ENCODE results near the gene CES2. TPM values are rescaled to one million over a fixed set of nuclear protein-coding genes. Genes with fewer than 3 reads are reported as not detected.

CES2 gene
- total and polyA plus RNA-seq, 3 experiments from 2014 or later, result 23.5 to 26.6 (median 23.8) TPM

GRCh38 chr16:66936889-66937554 is 1.7 kb downstream of the CES2 start:
- peaks cover 15% of the 10 kb centered on the region for H3K36me3 ChIP-seq (ENCODE audit: insufficient read depth, low read length)
- H3K4me1 ChIP-seq (ENCODE audit: insufficient read depth, low read length), result peaks cover 33% of the 10 kb centered on the region
- no peak for DNase-seq
- H3K27ac ChIP-seq (ENCODE audit: low read depth, low read length), result no peak overlapping the region
- Mint-ChIP-seq H3K4me3 (peak overlapping the region; percentile 50 to 98 (median 71)), H3K27ac (peak overlapping the region in 7 of 8 donors; percentile 38 to 80 (median 76)), H3K9me3 (no peaks in the 10 kb centered on the region), H3K36me3 (peaks cover 0 to 80% (median 8%) of the 10 kb centered on the region in 3 donors), H3K27me3 (peaks cover 0 to 3% of the 10 kb centered on the region in 2 donors), H3K4me1 (peaks cover 48 to 66% (median 48%) of the 10 kb centered on the region in 3 donors)
- POLR2A ChIA-PET, result no interaction called here
- no peaks in the 10 kb centered on the region for H3K27me3 ChIP-seq (ENCODE audit: insufficient read depth, low read length, poor library complexity, severe bottlenecking)
- CTCF ChIA-PET, result interaction anchor here (1.0 kb wide), 1 partner anchor 11 kb away, joined by 3 read pairs; no protein-coding TSS in a partner anchor
- H3K4me3 ChIP-seq (ENCODE audit: low read length), result no peak overlapping the region
- no peaks in the 10 kb centered on the region for H3K9me3 ChIP-seq (ENCODE audit: low read length)

GRCh38 chr16:66937725-66938337 is 2.5 kb downstream of the CES2 start:
- ChIA-PET POLR2A (no interaction called here), CTCF (interaction anchor here (1.0 kb wide), 1 partner anchor 10 kb away, joined by 3 read pairs; no protein-coding TSS in a partner anchor)

GRCh38 chr16:66939366-66939765 is 4.0 kb downstream of the CES2 start:
- ChIA-PET POLR2A (no interaction called here), CTCF (no interaction called here)
- Mint-ChIP-seq H3K4me1 (peaks cover 25 to 42% (median 26%) of the 10 kb centered on the region in 3 donors), H3K9me3 (no peaks in the 10 kb centered on the region), H3K4me3 (peak overlapping the region in 1 of 7 donors; percentile 66), H3K27ac (peak overlapping the region in 2 of 8 donors; percentile 37 to 71), H3K36me3 (peaks cover 0 to 79% (median 11%) of the 10 kb centered on the region in 3 donors), H3K27me3 (peaks cover 0 to under 1% of the 10 kb centered on the region in 2 donors)
- H3K4me3 ChIP-seq (ENCODE audit: low read length), result no peak overlapping the region
- no peaks in the 10 kb centered on the region for H3K27me3 ChIP-seq (ENCODE audit: insufficient read depth, low read length, poor library complexity, severe bottlenecking)
- peaks cover 17% of the 10 kb centered on the region for H3K4me1 ChIP-seq (ENCODE audit: insufficient read depth, low read length)
- no peak for DNase-seq
- no peaks in the 10 kb centered on the region for H3K9me3 ChIP-seq (ENCODE audit: low read length)
- no peak overlapping the region for H3K27ac ChIP-seq (ENCODE audit: low read depth, low read length)
- peaks cover 19% of the 10 kb centered on the region for H3K36me3 ChIP-seq (ENCODE audit: insufficient read depth, low read length)

More at GRCh38 chr16:66937725-66938337, 2.5 kb downstream of the CES2 start:
- no peaks in the 10 kb centered on the region for H3K9me3 Mint-ChIP-seq
- H3K36me3 Mint-ChIP-seq, result peaks cover 0 to 80% (median 11%) of the 10 kb centered on the region in 3 donors
- Histone ChIP-seq H3K36me3 (ENCODE audit: insufficient read depth, low read length) (peaks cover 15% of the 10 kb centered on the region), H3K27me3 (ENCODE audit: insufficient read depth, low read length, poor library complexity, severe bottlenecking) (no peaks in the 10 kb centered on the region), H3K27ac (ENCODE audit: low read depth, low read length) (no peak overlapping the region), H3K9me3 (ENCODE audit: low read length) (no peaks in the 10 kb centered on the region), H3K4me1 (ENCODE audit: insufficient read depth, low read length) (peaks cover 25% of the 10 kb centered on the region), H3K4me3 (ENCODE audit: low read length) (no peak overlapping the region)
- H3K4me3 Mint-ChIP-seq, result peak overlapping the region in 4 of 7 donors; percentile 5 to 71 (median 39)
- H3K27me3 Mint-ChIP-seq, result peaks cover 0 to 3% of the 10 kb centered on the region in 2 donors
- DNase-seq, result no peak
- peak overlapping the region in 5 of 8 donors; percentile 40 to 80 (median 58) for H3K27ac Mint-ChIP-seq
- peaks cover 40 to 58% (median 40%) of the 10 kb centered on the region in 3 donors for H3K4me1 Mint-ChIP-seq

GRCh38 chr16:66940236-66940635 is 4.9 kb downstream of the CES2 start:
- H3K4me1 Mint-ChIP-seq, result peaks cover 20 to 34% (median 23%) of the 10 kb centered on the region in 3 donors
- no peaks in the 10 kb centered on the region for H3K27me3 Mint-ChIP-seq
- no peak overlapping the region for H3K4me3 Mint-ChIP-seq
- ChIA-PET POLR2A (no interaction called here), CTCF (no interaction called here)
- H3K27ac ChIP-seq (ENCODE audit: low read depth, low read length), result no peak overlapping the region
- no peaks in the 10 kb centered on the region for H3K27me3 ChIP-seq (ENCODE audit: insufficient read depth, low read length, poor library complexity, severe bottlenecking)
- no peak overlapping the region for H3K27ac Mint-ChIP-seq
- no peak for DNase-seq
- peaks cover 19% of the 10 kb centered on the region for H3K36me3 ChIP-seq (ENCODE audit: insufficient read depth, low read length)
- no peak overlapping the region for H3K4me3 ChIP-seq (ENCODE audit: low read length)
- peaks cover 0 to 71% (median 11%) of the 10 kb centered on the region in 3 donors for H3K36me3 Mint-ChIP-seq
- no peaks in the 10 kb centered on the region for H3K9me3 Mint-ChIP-seq
- no peaks in the 10 kb centered on the region for H3K9me3 ChIP-seq (ENCODE audit: low read length)
- peaks cover 14% of the 10 kb centered on the region for H3K4me1 ChIP-seq (ENCODE audit: insufficient read depth, low read length)

- no peak overlapping the region for H3K4me3 Mint-ChIP-seq
- ChIA-PET CTCF (interaction anchor here (1.0 to 1.3 kb wide), 2 partner anchors 11 to 62 kb away, joined by 3 read pairs; partner anchors contain the start of gene PDP2), POLR2A (interaction anchor here (0.9 kb wide), 1 partner anchor 10 kb away, joined by 3 read pairs; no protein-coding TSS in a partner anchor)
- H3K4me1 Mint-ChIP-seq, result peaks cover 7 to 15% (median 8%) of the 10 kb centered on the region in 3 donors
- Histone ChIP-seq H3K9me3 (ENCODE audit: low read length) (no peaks in the 10 kb centered on the region), H3K27ac (ENCODE audit: low read depth, low read length) (no peak overlapping the region), H3K4me1 (ENCODE audit: insufficient read depth, low read length) (no peaks in the 10 kb centered on the region), H3K27me3 (ENCODE audit: insufficient read depth, low read length, poor library complexity, severe bottlenecking) (no peaks in the 10 kb centered on the region), H3K36me3 (ENCODE audit: insufficient read depth, low read length) (peaks cover 19% of the 10 kb centered on the region), H3K4me3 (ENCODE audit: low read length) (no peak overlapping the region)
- H3K27ac Mint-ChIP-seq, result peak overlapping the region in 1 of 8 donors; percentile 61
- H3K9me3 Mint-ChIP-seq, result no peaks in the 10 kb centered on the region
- no peaks in the 10 kb centered on the region for H3K27me3 Mint-ChIP-seq
- H3K36me3 Mint-ChIP-seq, result peaks cover 0 to 59% (median 8%) of the 10 kb centered on the region in 3 donors
- no peak for DNase-seq
These were observed 7.7 kb downstream of the CES2 start for GRCh38 chr16:66942981-66943380.

GRCh38 chr16:66943426-66944053 is 8.2 kb downstream of the CES2 start:
- Histone ChIP-seq H3K4me1 (ENCODE audit: insufficient read depth, low read length) (peaks cover 4% of the 10 kb centered on the region), H3K4me3 (ENCODE audit: low read length) (no peak overlapping the region), H3K27ac (ENCODE audit: low read depth, low read length) (no peak overlapping the region), H3K36me3 (ENCODE audit: insufficient read depth, low read length) (peaks cover 19% of the 10 kb centered on the region), H3K9me3 (ENCODE audit: low read length) (no peaks in the 10 kb centered on the region), H3K27me3 (ENCODE audit: insufficient read depth, low read length, poor library complexity, severe bottlenecking) (no peaks in the 10 kb centered on the region)
- Mint-ChIP-seq H3K4me1 (peaks cover 13 to 19% (median 13%) of the 10 kb centered on the region in 3 donors), H3K9me3 (no peaks in the 10 kb centered on the region), H3K4me3 (no peak overlapping the region), H3K27me3 (peaks cover 0 to 5% of the 10 kb centered on the region in 2 donors), H3K36me3 (peaks cover 0 to 53% (median 8%) of the 10 kb centered on the region in 3 donors), H3K27ac (no peak overlapping the region)
- POLR2A ChIA-PET, result interaction anchor here (0.9 kb wide), 1 partner anchor 9 kb away, joined by 3 read pairs; no protein-coding TSS in a partner anchor
- DNase-seq, result no peak
- CTCF ChIA-PET, result interaction anchor here (1.0 to 1.3 kb wide), 3 partner anchors 11 to 63 kb away, joined by 3 read pairs; partner anchors contain the start of genes CES3 and PDP2

- peaks cover 7% of the 10 kb centered on the region for H3K4me1 ChIP-seq (ENCODE audit: insufficient read depth, low read length)
- no peaks in the 10 kb centered on the region for H3K9me3 ChIP-seq (ENCODE audit: low read length)
- no peak for DNase-seq
- ChIA-PET POLR2A (interaction anchor here (0.9 kb wide), 1 partner anchor 9 kb away, joined by 3 read pairs; no protein-coding TSS in a partner anchor), CTCF (interaction anchor here (0.8 to 1.0 kb wide), 2 partner anchors 17 to 20 kb away, joined by 3 read pairs; partner anchors contain the start of gene CES3)
- no peak overlapping the region for H3K27ac Mint-ChIP-seq
- peaks cover 13 to 19% (median 15%) of the 10 kb centered on the region in 3 donors for H3K4me1 Mint-ChIP-seq
- no peak overlapping the region for H3K4me3 ChIP-seq (ENCODE audit: low read length)
- H3K9me3 Mint-ChIP-seq, result no peaks in the 10 kb centered on the region
- H3K27ac ChIP-seq (ENCODE audit: low read depth, low read length), result no peak overlapping the region
- H3K36me3 ChIP-seq (ENCODE audit: insufficient read depth, low read length), result peaks cover 19% of the 10 kb centered on the region
- H3K27me3 Mint-ChIP-seq, result peaks cover 5 to 10% of the 10 kb centered on the region in 2 donors
- no peak overlapping the region for H3K4me3 Mint-ChIP-seq
- peaks cover 0 to 48% (median 8%) of the 10 kb centered on the region in 3 donors for H3K36me3 Mint-ChIP-seq
- H3K27me3 ChIP-seq (ENCODE audit: insufficient read depth, low read length, poor library complexity, severe bottlenecking), result peaks cover 2% of the 10 kb centered on the region
These were observed 8.7 kb downstream of the CES2 start for GRCh38 chr16:66944054-66944441.

Measured in CD8-positive, alpha-beta memory T cell (primary cell).